Fibroblast of skin of scalp (primary cell): ENCODE results near the gene C16orf95. TPM values are rescaled to one million over a fixed set of nuclear protein-coding genes. Genes with fewer than 3 reads are reported as not detected.
"Not testable (repeated sequence)": the region's sequence is repeated elsewhere in the genome, so short reads cannot be mapped to it uniquely, and the experiment has no call there.

Experiments used
- DNase-seq: peaks from one replicate; pipeline ENCODE4 v3.0.0-alpha.2; 2013
- polyA plus RNA-seq, 2 experiments: library from polyadenylated mRNA; unstranded; fragments of 120-200 nt; gene quantifications; one replicate each; pipeline ENCODE4 v1.2.1, GENCODE V29; 2013; ENCODE audit not compliant: insufficient read length in 2 of 2

Gene C16orf95, protein sequence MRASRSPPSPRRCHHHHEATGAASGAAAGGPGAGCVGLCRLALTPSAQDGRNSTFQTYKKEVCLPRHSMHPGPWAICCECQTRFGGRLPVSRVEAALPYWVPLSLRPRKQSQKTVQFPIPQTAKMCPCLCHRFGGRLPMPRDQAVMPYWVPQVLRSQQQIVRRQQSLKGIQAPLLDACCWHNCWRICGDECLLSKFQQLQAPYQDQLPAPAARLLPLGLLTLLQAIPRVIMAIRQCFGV
- polyA plus RNA-seq (2013, experiment 1 of 2; ENCODE audit: insufficient read length) = 9.5 TPM
- 7.1 TPM for polyA plus RNA-seq (2013, experiment 2 of 2; ENCODE audit: insufficient read length)

DNA sequence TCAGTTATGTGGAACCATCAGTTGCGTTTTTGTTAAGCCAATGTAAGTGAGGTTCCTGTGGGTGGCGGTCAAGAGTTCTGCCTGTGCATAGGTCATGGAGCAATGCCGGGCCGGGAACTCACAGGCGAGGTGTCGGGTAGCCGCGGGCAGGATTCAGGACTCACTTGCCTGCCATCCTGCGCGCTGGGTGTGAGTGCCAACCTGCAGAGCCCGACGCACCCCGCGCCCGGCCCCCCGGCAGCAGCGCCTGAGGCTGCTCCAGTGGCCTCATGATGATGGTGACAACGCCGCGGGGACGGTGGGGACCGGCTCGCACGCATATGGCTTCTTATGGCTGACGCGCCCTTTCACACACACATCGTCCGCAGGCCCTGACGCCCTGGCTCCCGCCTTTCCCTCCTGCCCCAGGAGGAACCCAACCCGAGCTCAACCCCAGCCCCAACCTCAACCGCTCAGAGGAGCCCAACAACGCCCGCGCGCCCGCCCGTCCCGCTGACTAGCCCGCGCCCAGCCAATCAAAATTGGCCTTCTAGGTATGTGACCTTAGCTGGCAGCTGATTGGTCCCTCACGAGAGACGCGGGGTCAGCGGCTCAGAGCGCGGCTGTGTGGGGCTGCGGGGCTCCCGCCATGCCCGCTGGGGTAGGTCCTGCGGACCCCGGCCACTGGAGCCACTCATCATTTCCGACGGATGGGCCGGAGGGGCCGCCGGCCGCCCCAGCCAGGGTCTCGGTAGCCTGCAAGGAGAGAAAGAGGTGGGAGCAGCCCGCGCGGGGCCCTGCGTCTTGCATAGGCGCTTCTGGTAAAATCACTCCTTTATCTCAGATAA lies at the start of gene C16orf95:
TSS of gene C16orf95 (minus strand) at position 470 of the 827 bp plus-strand sequence. CDS start at position 320, 150 bp downstream.
- DNase-seq = peak; percentile 96

DNA sequence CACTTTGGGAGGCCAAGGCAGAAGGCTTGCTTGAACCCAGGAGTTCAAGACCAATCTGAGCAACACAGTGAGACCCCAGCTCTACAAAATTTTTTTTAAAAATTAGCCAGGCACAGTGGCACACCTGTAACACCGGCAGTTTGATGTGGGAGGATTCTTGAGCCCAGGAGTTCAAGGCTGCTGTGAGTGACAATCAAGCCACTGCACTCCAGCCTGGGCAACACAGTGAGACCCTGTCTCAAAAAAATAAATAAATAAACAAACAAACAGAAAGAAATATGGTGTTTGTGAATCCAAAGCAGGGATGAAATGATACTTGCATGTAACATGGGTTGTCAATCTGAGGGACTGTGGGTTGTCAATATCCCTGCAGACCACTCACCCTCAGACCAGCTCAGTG lies 49.7 kb upstream of the C16orf95 start:
- DNase-seq = no peak

DNA sequence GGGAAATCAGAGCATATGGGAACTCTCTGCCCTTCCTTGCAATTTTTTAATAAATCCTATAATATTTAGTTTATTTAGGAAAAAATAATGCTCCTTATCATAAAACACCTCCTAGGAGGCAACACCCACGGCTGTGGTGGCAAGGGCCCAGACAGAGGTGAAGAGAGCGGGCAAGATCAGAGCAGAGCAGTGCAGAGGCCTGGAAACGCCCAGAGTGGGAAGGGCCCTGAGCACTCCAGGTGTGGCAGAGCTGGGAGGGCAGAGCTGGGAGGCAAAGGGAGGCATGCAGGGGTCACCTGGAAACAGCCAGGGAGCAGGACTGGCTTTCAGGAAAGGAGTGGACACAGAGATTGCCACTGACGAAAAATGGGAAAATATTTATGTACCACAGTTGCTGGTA lies 49.1 kb upstream of the C16orf95 start:
- DNase-seq = no peak

DNA sequence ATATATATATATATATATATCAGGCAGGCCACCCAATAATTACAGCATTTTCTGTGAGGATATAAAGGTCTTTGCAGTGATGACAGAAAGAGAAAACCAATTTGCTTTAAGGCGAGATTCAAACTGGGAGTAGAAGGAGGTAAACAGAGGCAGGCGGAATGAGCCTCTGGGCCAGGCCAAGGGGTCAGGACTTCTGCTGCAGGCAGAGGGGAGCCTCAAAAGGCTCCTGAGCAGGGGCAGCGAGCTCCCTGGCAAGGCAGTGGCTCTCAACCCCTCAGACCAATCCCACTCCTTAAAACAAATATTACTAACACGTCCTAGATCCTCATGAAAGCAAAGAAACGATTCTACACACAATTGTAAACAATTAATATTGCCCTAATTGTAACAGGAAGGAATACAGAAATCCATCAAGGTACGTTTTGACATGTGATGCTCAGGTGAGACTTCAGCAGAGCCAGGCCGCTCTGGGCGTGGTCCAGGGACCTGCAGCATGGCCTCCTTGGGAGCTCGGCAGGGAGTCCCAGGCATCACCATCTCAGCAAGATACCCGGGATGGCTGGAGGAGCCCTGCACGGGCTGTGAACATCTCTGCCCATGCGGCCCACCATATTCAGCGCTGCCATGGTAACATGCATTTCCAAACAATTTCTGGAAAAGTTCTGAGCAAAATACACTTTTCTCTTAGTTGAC lies 48.0 kb upstream of the C16orf95 start:
- DNase-seq = no peak

DNA sequence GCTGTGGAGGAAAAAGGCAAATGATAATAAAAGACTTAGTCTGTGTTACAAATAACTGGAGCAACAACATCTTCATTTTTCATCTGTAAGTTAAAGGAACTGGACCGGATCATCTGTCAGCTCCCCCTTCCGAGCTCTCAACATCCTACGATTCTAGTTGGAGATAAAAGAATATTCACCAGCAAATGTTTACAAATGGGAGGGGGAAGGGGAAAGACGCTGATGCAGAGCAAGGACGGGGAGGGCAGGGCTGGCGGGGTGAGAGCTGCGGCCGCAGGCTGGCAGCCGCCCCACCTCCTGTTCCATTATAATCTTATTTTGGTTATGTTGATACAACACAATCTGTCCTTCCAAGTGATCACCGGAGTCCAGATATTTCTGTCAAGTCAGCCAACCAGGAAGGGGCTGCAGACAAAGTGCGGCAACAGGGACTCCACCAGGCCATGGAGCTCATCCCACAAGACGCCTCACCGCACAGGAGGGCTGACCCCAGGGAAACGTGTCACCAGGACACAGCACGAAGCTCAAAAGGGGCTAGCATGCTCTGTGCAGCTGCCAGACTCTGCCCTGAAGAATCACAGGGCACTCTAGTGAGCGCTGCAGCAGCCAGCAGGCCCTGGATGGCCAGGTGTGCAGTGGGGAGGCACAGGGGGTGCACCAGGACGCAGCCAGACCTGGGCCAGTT lies 46.7 kb upstream of the C16orf95 start:
- no peak for DNase-seq

DNA sequence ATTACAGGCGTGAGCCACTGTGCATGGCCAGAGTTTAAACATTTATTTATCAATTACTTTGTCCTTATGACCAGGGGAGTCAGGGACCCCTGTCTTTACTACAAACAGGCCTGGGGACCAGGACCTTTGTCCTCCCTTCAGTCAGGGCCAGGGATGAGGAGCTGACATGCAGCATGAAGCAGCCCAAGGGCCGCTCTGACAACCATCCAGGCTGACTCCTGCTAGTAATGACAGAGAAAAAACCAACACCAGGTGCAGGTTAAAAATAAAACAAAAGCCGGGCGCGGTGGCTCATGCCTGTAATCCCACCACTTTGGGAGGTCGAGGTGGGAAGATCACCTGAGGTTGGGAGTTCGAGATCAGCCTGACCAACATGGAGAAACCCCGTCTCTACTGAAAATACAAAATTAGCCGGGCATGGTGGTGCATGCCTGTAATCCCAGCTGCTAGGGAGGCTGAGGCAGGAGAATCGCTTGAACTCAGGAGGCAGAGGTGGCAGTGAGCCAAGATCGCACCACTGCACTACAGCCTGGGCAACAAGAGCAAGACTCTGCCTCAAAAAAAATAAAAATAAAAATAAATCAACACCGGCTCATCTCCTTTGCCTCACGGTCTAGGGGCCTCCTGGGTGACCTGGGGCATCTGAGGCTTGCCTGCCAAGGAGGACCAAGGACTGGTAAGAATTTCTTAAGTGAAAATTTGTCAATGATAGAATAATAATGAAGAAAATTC lies 45.8 kb upstream of the C16orf95 start:
- not testable (repeated sequence) for DNase-seq

DNA sequence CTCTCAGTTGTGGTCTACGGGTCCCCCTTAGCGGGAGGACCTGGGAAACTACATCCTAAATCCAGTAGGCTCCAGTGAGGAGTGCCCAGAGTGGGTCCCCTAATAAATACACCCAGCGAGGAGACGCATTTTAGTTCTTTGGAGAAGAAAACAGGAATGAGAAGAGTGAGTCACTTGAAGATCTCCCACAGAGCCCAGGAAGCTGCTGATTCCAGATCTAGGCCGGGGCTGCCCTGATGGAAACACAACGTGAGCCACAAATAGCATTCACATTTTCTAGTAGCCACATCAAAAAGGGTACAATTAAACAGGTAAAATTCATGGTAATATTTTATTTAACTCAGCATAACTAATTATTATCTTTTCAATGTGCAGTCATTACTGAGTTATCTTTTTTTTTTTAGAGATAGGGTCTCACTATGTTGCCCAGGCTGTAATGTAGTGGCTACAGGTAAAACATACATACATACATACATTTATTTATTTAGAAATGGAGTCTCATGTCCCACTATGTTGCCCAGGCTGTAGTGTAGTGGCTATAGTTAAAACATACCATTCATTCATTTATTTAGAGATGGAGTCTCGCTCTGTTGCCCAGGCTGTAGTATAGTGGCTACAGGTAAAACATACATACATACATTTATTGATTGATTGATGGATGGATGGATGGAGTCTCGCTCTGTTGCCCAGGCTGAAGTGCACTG lies 44.9 kb upstream of the C16orf95 start:
- peak; percentile 10 for DNase-seq

DNA sequence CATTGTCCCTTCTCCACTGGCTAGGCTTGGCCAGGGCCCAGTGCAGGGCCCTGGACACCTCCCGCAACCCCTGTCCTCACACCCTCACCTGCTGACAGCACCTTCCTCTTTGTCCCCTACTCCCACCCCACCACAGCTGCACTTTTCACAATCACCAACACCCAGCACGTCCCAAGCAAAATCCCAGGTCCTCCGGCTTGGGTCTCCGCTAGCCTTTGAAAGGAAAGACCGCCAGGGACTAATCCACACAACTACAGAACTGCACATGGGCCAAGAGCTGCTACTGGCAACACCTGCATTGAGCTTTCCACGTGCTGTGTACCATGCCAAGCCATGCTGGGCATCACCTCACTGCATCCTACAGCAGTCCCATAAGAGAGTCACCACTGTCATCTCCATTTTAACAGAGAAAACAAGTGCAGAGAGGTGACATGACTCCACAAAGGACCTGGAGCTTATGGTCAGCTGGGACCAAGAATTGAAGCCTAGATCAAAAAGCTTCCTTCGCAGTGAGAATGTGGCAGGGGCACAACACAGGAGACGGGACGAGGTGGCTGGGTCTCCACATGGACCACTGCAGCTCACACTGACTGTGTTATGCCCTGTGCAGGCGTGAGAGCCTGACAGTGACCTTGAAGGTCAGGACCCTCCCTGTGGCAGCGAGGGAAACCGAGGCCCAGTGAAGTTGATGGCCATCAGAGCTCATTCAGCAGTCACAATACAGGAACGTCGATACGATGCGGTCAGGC lies 43.8 kb upstream of the C16orf95 start:
- no peak for DNase-seq

DNA sequence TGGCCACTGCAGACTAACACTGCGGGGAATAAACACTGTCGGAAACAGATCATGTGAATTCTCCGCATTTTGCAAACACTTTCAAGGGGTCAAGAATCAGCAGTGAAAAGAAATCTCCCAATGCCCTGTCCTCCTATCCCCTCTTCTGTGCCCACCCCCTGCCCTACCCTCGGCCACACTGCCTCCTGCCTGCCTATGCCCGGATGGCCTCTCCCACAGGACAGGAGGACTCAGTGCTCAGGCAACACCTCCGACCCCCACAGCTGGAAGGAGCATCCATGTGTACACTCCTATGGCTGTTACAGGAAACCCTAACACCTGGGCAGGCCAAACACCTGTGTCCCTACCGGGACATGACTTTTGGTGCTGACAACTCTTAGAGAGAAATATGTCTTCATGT lies 41.9 kb upstream of the C16orf95 start:
- no peak for DNase-seq

DNA sequence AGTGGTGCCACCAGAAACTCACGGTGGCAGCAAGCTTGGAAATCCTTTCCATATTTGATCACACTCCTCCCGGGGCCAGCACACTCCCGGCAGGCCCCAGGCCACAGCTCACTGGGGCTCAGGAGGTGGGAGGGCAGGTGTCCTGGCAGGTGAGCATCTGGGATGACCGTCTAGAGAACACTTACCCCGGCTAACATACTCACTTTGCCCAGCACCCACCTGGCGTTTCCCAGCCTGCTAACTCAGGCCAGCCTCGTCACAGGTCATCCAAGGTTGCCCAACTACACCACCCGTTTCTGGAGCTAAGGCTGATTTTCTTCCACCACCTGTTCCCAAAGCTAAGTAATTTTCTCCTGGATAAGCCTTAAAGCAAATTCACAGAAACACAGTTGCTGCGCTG lies 41.5 kb upstream of the C16orf95 start:
- no peak for DNase-seq

DNA sequence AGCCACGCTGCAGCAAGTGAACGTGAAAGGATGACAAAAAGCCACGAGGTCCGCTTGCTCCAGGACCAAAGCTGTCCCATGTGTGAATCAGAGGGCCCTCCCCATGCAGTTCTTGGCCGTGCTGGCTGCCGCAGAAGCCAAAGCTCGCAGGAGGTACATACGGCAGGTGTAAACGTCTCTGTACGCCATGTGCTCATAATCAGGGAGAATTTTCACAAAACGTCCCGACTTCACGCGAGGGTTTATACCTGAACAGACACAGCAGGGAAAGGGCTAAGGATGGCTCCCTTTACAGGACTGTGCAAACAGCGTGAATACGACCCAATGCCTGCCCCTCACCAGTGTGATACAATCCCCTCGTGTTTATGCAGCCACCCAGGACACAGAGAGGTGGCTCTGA lies 41.1 kb upstream of the C16orf95 start:
- no peak for DNase-seq

DNA sequence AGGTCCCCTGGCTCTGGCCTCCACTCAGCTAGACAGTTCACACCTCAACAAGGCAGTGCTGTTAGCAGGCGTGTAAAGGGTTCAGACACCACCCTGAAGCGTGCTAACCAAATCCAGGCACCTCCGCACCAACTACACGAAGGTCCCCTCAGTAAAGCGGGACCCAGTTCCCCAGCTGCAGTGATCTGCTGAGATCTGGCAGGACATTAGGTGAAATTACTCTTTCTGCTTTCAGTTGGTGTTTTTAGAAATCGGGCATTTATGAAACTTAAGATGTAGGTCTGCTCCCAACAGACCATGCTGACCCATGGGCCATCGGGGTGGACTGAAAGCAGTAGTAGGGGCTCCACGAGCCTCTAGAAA lies 39.3 kb upstream of the C16orf95 start:
- DNase-seq = no peak

DNA sequence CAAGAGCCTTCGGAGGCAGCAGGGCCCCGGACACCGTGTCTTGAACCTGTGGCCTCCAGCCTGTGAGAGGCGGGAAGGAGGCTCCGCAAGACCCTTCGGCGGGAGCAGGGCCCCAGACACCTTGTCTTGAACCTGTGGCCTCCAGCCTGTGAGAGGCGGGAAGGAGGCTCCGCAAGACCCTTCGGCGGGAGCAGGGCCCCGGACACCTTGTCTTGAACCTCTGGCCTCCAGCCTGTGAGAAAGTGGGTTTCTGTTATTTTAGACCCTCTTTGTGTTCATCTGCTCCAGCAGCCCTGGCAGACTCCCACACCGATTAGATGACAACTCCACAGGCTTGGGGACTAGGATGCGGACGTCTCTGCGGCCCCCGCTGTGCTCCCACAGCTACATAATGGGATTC lies 36.4 kb upstream of the C16orf95 start:
- DNase-seq = no peak

DNA sequence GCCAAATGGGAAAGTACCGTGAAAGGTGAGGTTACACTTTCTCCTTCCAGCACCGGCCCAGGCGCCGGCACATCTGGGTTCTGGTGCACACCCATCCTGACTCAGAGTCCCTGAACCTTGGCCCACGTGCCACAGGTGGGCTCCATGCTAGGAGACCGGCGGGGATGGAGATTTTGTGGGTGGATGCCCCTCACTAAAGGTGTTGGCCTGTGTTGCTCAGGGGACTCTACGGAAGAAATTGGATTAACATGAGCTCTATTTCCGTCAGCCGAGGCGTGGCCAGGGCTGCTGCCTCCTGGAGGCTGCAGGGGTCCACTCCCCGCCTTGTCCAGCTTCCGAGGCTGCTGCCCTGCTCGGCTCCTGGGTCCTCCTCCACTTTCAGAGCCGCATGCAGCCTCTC lies 35.6 kb upstream of the C16orf95 start:
- DNase-seq = no peak

DNA sequence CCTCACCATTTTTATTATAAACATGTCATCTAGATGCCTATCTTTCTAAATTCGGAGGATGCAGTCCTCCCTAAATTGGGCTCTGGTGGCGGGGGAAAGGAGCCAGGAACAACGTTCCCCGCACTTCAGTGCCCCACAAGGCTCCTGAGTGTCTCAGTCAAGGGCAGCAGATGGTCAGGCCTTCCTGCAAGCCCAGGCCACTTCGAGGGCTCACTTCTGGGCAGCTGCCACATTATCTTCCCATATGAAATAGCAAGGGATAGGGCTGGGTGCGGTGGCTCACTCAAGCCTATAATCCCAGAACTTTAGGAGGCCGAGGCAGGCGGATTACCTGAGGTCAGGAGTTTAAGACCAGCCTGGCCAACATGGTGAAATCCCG lies 34.1 kb upstream of the C16orf95 start:
- DNase-seq = no peak

DNA sequence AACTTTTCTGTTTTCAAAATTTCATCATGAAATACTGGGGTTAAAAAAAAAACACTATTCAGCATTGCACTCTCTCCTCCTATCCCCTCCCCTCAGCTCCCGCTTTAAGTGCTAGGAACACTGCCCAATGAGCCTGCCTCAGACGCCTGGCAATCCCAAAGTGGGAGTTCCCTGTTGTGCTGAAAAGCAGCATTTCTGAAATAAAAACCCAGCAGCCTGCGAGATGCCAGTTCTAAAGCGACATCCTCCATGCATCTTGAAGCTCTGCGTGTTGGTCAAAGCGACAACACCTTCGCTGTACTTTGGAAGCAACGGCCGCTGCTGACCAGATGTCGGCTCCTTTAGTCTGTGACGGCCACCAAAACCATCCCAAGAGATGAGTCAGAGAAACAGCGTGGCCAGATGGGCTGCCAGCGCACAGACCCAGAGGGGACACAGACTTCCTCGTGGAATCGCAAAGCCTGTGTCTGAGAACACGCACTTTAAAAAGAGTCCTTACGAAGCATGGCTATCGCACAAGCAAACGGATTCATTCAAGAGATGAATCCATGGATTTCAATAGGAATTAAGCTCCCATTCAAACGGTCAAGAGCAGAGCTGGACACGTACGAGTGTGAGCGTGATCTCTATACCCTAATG lies 33.6 kb upstream of the C16orf95 start:
- DNase-seq = peak; percentile 18

DNA sequence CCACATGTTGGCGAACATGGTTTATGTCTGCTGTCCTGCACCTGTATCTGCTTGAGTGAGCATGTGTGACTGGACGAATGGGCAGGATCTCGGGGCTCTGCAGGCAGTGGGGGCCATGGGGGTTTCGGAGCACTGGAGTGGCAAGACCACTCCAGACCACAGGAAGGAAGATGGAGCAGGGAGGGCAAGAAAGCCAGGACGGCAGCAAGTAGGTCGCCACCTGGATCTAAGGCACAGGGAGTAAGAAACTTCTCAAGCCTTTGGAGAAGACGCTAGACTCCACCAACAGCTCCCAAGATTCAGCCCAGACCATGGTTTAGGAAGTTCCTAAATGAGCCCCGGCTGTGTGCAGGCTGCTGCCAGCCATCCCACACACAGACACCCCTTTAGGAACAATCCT lies 32.8 kb upstream of the C16orf95 start:
- no peak for DNase-seq

DNA sequence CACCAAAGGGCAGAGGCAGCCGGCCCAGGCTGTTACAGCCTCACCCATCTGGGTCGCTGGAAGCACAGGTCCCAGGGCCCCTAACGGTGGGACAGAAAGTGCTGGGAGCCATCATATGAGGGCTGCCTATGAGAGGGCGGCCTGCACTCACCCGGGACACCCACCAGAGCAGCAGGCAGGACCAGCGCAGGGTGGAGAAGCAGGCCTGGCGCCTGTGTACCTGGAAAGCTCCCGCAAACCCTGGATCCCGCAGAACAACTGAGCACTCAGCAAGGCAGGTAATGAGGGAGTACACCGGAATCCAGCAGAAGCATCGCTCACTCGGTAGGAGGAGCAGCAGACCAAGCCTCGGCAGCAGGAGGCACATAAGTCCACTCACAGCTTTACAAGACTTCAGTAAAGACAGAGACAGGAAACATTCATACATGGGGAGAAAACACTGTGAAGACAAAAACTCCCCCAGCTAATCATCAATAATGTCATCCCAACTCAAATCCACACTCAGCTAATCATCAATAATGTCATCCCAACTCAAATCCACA lies 31.5 kb upstream of the C16orf95 start:
- DNase-seq = no peak

DNA sequence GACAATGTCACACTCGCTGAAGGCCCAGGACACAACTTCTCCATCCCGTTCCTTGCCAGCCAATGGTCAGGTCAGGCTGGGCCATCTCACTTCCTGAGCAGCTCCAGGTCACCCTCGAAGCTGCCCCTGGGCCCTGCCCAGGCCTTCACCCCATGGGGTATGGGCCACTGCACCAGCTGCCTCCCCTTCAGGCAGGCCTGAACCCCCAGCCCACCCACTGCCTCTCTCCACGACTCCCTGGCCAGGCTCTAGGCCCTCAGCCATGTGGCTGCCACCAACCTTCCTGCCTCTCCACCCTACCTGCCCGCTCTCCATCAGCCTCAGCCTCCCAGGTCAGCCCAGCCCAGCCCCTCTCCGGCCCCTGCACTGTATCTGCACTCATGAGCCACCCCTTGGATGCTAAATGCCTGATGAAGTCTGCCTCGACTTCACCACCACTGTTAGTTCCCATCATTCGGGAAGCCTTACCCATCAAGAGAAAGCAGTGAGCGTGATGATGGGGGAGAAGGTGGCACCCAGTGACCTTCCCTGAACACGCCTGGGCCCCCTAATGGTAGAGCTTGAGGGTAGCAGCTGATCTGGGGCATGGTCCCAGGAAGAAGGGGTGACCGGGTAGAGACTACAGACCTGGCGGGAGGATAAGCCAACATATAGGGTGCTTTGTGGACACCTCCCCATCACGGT lies 30.9 kb upstream of the C16orf95 start:
- DNase-seq = no peak
